Activated naive CD8-positive, alpha-beta T cell treated with anti-CD3 and anti-CD28 coated beads for 36 hours (primary cell): Measurements from ENCODE around the gene MCOLN1. TPM values are rescaled to one million over a fixed set of nuclear protein-coding genes. Genes with fewer than 3 reads are reported as not detected.

Experiments used
- DNase-seq: peaks from one replicate; pipeline ENCODE4 v3.0.0; 2021
- H3K27ac Mint-ChIP-seq: one replicate; pipeline ENCODE4 v1.8.0; 2022; ENCODE audit warnings: mild to moderate bottlenecking, moderate library complexity, mixed read lengths
- H3K27me3 Mint-ChIP-seq: one replicate; pipeline ENCODE4 v1.8.0; 2022; ENCODE audit warnings: mild to moderate bottlenecking, mixed read lengths
- H3K36me3 Mint-ChIP-seq: one replicate; pipeline ENCODE4 v1.8.0; 2021; ENCODE audit warnings: mild to moderate bottlenecking, mixed read lengths
- H3K4me1 Mint-ChIP-seq: one replicate; pipeline ENCODE4 v1.8.0; 2021; ENCODE audit warnings: mixed read lengths
- H3K4me3 Mint-ChIP-seq: one replicate; pipeline ENCODE4 v1.8.0; 2022; ENCODE audit warnings: mild to moderate bottlenecking, moderate library complexity, mixed read lengths
- H3K9me3 Mint-ChIP-seq: one replicate; pipeline ENCODE4 v1.8.0; 2022; ENCODE audit warnings: mixed read lengths
- total RNA-seq, 2 experiments: library from RNA; stranded (reverse); gene quantifications; one replicate each; pipeline ENCODE4 v1.2.3, GENCODE V29; 2021

Gene MCOLN1
- total RNA-seq, 2 experiments from 2014 or later, result 12.3 to 12.4 TPM

GRCh38 chr19:7540761-7541474, 18.5 kb downstream of the MCOLN1 start:
- H3K27ac Mint-ChIP-seq, result no peak overlapping the region
- H3K27me3 Mint-ChIP-seq, result no peaks in the 10 kb centered on the region
- peaks cover 15% of the 10 kb centered on the region for H3K4me1 Mint-ChIP-seq
- H3K4me3 Mint-ChIP-seq, result no peak overlapping the region
- peaks cover 13% of the 10 kb centered on the region for H3K36me3 Mint-ChIP-seq
- no peaks in the 10 kb centered on the region for H3K9me3 Mint-ChIP-seq
- DNase-seq, result peak; percentile 49

GRCh38 chr19:7541475-7541824, 19.0 kb downstream of the MCOLN1 start:
- peaks cover 14% of the 10 kb centered on the region for H3K4me1 Mint-ChIP-seq
- H3K27ac Mint-ChIP-seq, result no peak overlapping the region

GRCh38 chr19:7541828-7542443, 19.5 kb downstream of the MCOLN1 start:
- H3K36me3 Mint-ChIP-seq, result peaks cover 15% of the 10 kb centered on the region
- H3K27ac Mint-ChIP-seq, result no peak overlapping the region

More at GRCh38 chr19:7541475-7541824, 19.0 kb downstream of the MCOLN1 start:
- no peak overlapping the region for H3K4me3 Mint-ChIP-seq
- H3K27me3 Mint-ChIP-seq, result no peaks in the 10 kb centered on the region
- H3K9me3 Mint-ChIP-seq, result no peaks in the 10 kb centered on the region
- peaks cover 15% of the 10 kb centered on the region for H3K36me3 Mint-ChIP-seq
- DNase-seq, result no peak

DNA sequence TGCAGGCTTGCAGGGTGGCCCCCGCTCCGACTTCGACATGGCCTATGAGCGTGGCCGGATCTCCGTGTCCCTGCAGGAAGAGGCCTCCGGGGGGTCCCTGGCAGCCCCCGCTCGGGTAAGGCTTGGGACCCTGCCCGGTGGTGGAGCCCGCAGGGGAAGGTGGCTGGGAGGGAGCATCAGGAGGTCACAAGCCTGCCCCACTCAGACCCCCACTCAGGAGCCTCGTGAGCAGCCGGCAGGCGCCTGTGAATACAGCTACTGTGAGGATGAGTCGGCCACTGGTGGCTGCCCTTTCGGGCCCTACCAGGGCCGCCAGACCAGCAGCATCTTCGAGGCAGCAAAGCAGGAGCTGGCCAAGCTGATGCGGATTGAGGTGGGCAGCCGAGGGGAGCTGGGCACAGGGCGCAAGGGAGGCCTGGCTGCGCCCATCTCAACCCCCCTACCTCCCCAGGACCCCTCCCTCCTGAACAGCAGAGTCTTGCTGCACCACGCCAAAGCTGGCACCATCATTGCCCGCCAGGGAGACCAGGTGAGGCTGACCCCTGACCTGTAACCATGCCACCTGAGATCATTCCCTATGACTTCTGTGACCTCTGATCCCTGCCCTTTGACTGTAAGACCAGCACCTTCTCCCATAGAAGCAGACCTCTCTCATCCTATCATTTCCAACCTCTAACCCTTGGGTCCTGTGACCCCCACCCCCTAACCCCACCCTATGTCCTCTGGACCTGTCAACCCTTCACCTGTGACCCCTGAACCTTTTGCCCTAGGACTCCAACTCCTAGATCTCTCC, 20.3 kb downstream of the MCOLN1 start:
- no peak overlapping the region for H3K27ac Mint-ChIP-seq
- DNase-seq, result no peak
- no peaks in the 10 kb centered on the region for H3K9me3 Mint-ChIP-seq
- no peak overlapping the region for H3K4me3 Mint-ChIP-seq
- peaks cover 16% of the 10 kb centered on the region for H3K36me3 Mint-ChIP-seq
- peaks cover 13% of the 10 kb centered on the region for H3K4me1 Mint-ChIP-seq
- no peaks in the 10 kb centered on the region for H3K27me3 Mint-ChIP-seq

More at GRCh38 chr19:7541828-7542443, 19.5 kb downstream of the MCOLN1 start:
- H3K4me1 Mint-ChIP-seq, result peaks cover 11% of the 10 kb centered on the region
- no peaks in the 10 kb centered on the region for H3K9me3 Mint-ChIP-seq
- no peaks in the 10 kb centered on the region for H3K27me3 Mint-ChIP-seq
- H3K4me3 Mint-ChIP-seq, result no peak overlapping the region
- DNase-seq, result no peak

- no peaks in the 10 kb centered on the region for H3K9me3 Mint-ChIP-seq
- DNase-seq, result no peak
- H3K4me1 Mint-ChIP-seq, result peaks cover 13% of the 10 kb centered on the region
These were observed 22.2 kb downstream of the MCOLN1 start for GRCh38 chr19:7544626-7545025.

GRCh38 chr19:7545300-7545699, 22.9 kb downstream of the MCOLN1 start:
- H3K27ac Mint-ChIP-seq, result no peak overlapping the region
- H3K27me3 Mint-ChIP-seq, result no peaks in the 10 kb centered on the region
- H3K4me3 Mint-ChIP-seq, result no peak overlapping the region
- no peak for DNase-seq
- peaks cover 13% of the 10 kb centered on the region for H3K4me1 Mint-ChIP-seq
- H3K9me3 Mint-ChIP-seq, result no peaks in the 10 kb centered on the region
- H3K36me3 Mint-ChIP-seq, result peaks cover 18% of the 10 kb centered on the region

More at GRCh38 chr19:7544626-7545025, 22.2 kb downstream of the MCOLN1 start:
- no peak overlapping the region for H3K4me3 Mint-ChIP-seq
- no peaks in the 10 kb centered on the region for H3K27me3 Mint-ChIP-seq
- H3K36me3 Mint-ChIP-seq, result peaks cover 16% of the 10 kb centered on the region
- no peak overlapping the region for H3K27ac Mint-ChIP-seq

DNA sequence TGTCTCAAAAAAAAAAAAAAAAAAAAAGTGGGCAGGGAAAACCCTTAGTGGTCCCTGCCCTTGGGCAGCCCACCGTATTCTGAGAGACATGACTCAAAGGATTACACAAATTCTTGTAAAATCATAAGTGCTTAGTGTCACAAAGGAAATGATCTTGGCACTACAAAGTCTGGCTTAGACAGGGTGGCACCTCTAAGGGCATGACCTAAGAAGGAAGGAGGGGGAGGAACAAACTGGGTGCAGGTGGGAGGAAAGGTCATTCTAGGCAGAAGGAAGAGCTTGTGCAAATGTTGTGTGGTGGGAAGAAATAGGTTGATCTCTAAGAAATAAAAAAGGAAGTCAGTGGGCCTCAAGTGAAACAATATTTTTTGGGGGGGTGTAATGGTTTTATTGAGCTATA, 23.5 kb downstream of the MCOLN1 start:
- Mint-ChIP-seq H3K27ac (peak overlapping the region; percentile 67), H3K4me3 (no peak overlapping the region), H3K4me1 (peaks cover 13% of the 10 kb centered on the region), H3K9me3 (no peaks in the 10 kb centered on the region), H3K36me3 (peaks cover 22% of the 10 kb centered on the region), H3K27me3 (no peaks in the 10 kb centered on the region)
- no peak for DNase-seq

DNA sequence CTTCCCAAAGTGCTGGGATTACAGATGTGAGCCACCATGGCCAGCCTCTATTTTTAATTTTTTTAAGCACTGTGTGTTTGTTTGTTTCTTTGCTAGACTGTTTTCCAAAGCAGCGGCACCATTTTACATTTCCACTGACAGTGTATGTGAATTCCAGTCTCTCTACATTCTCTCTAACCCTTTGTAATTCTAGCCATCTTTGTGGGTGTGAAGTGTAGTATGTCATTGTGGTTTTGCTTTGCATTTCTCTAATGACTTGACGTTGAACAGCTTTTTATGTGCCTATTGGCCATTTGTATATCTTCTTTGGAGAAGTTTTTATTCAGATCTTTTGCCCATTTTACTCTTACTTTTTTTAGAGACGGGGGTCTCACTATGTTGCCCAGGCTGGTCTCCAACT, 24.7 kb downstream of the MCOLN1 start:
- H3K4me1 Mint-ChIP-seq, result peaks cover 15% of the 10 kb centered on the region
- H3K27me3 Mint-ChIP-seq, result no peaks in the 10 kb centered on the region
- no peaks in the 10 kb centered on the region for H3K9me3 Mint-ChIP-seq
- H3K27ac Mint-ChIP-seq, result peak overlapping the region; percentile 42
- DNase-seq, result no peak
- H3K4me3 Mint-ChIP-seq, result no peak overlapping the region
- H3K36me3 Mint-ChIP-seq, result peaks cover 21% of the 10 kb centered on the region

GRCh38 chr19:7549429-7550148, 27.2 kb downstream of the MCOLN1 start:
- DNase-seq, result no peak
- Mint-ChIP-seq H3K36me3 (peaks cover 17% of the 10 kb centered on the region), H3K4me3 (no peak overlapping the region), H3K27me3 (no peaks in the 10 kb centered on the region), H3K27ac (no peak overlapping the region), H3K9me3 (no peaks in the 10 kb centered on the region), H3K4me1 (peaks cover 16% of the 10 kb centered on the region)

GRCh38 chr19:7550169-7550770, 27.8 kb downstream of the MCOLN1 start:
- H3K9me3 Mint-ChIP-seq, result no peaks in the 10 kb centered on the region
- no peak for DNase-seq
- no peak overlapping the region for H3K4me3 Mint-ChIP-seq
- no peaks in the 10 kb centered on the region for H3K27me3 Mint-ChIP-seq
- peaks cover 17% of the 10 kb centered on the region for H3K36me3 Mint-ChIP-seq
- peaks cover 15% of the 10 kb centered on the region for H3K4me1 Mint-ChIP-seq
- no peak overlapping the region for H3K27ac Mint-ChIP-seq

GRCh38 chr19:7550987-7551761, 28.8 kb downstream of the MCOLN1 start:
- Mint-ChIP-seq H3K4me3 (no peak overlapping the region), H3K27ac (no peak overlapping the region), H3K27me3 (no peaks in the 10 kb centered on the region), H3K9me3 (no peaks in the 10 kb centered on the region), H3K36me3 (peaks cover 14% of the 10 kb centered on the region), H3K4me1 (peaks cover 11% of the 10 kb centered on the region)
- peak; percentile 52 for DNase-seq

DNA sequence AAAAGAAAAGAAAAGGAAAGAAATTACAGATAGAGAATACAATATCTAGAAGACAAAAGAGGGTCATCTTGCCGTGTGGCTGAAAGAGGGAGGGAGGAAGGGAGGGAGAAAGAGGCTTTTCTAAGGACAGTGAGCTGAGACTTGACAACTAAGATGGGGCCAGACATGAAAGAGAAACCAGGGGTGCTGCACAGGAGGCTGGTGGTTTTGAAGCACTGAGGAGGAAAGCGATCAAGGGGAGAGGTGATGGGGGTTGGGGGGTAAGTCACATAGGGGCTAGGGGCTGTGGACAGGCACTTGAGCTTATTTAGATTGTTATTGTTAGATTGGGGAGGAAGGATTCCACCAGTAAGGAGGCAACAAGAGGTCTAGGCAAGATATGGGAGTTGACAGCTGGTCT, 30.4 kb downstream of the MCOLN1 start:
- no peak overlapping the region for H3K27ac Mint-ChIP-seq
- no peak for DNase-seq
- H3K9me3 Mint-ChIP-seq, result no peaks in the 10 kb centered on the region
- peaks cover 19% of the 10 kb centered on the region for H3K36me3 Mint-ChIP-seq
- H3K4me3 Mint-ChIP-seq, result no peak overlapping the region
- H3K4me1 Mint-ChIP-seq, result peaks cover 6% of the 10 kb centered on the region
- H3K27me3 Mint-ChIP-seq, result no peaks in the 10 kb centered on the region

DNA sequence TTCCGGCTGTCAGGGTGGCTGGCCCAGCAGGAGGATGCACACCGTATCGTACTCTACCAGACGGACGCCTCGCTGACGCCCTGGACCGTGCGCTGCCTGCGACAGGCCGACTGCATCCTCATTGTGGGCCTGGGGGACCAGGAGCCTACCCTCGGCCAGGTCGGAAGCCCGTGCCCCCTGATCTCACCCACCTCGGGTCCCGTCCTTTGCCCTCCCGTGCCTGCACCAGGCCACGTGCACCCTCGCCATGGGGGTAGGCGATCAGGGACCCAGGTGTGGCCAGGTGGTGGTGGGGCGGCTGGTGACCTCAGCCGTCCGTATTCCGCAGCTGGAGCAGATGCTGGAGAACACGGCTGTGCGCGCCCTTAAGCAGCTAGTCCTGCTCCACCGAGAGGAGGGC, 32.1 kb downstream of the MCOLN1 start:
- Mint-ChIP-seq H3K36me3 (peaks cover 25% of the 10 kb centered on the region), H3K27ac (no peak overlapping the region), H3K9me3 (no peaks in the 10 kb centered on the region), H3K4me3 (no peak overlapping the region), H3K27me3 (no peaks in the 10 kb centered on the region), H3K4me1 (peaks cover 6% of the 10 kb centered on the region)
- no peak for DNase-seq
